GM12878 (cell line): ENCODE measurements around the gene UQCRC1. TPM values are rescaled to one million over a fixed set of nuclear protein-coding genes. Genes with fewer than 3 reads are reported as not detected.

Experiments
- BHLHE40 ChIP-seq, 2 experiments: fragments of 450-650 bp in 1 of 2; IDR thresholded peaks; 2 replicates each; pipeline ENCODE4 v1.6.1; 2011 to 2017; ENCODE audit warnings: low read depth in 2 of 2, borderline replicate concordance in 1 of 2, improper control_type of control experiment in 1 of 2, low read length in 1 of 2, mild to moderate bottlenecking in 1 of 2
- BRCA1 ChIP-seq: IDR thresholded peaks from 2 replicates; pipeline ENCODE4 v1.6.1; 2011; ENCODE audit warnings: low read depth, low read length, improper control_type of control experiment
- CBFB ChIP-seq: IDR thresholded peaks from 2 replicates; pipeline ENCODE4 v1.6.1; 2016; ENCODE audit warnings: antibody characterized with exemption, low read depth
- CHD2 ChIP-seq: IDR thresholded peaks from 2 replicates; pipeline ENCODE4 v1.6.1; 2011; ENCODE audit warnings: low read depth, low read length, improper control_type of control experiment, borderline replicate concordance
- CHD4 ChIP-seq: fragments of 200-600 bp; sonication (generic); IDR thresholded peaks from 2 replicates; pipeline ENCODE4 v1.6.1; 2016; ENCODE audit warnings: mild to moderate bottlenecking
- HDGF ChIP-seq: fragments of 450-650 bp; IDR thresholded peaks from 2 replicates; pipeline ENCODE4 v1.6.1; 2016; ENCODE audit warnings: antibody characterized with exemption
- NFIC ChIP-seq: IDR thresholded peaks from 2 replicates; pipeline ENCODE4 v1.6.1; 2012; ENCODE audit warnings: low read depth, mild to moderate bottlenecking, inconsistent platforms, low read length, moderate library complexity
- NFXL1 ChIP-seq: fragments of 450-650 bp; IDR thresholded peaks from 2 replicates; pipeline ENCODE4 v1.6.1; 2017; ENCODE audit warnings: antibody characterized with exemption, mild to moderate bottlenecking, borderline replicate concordance
- NRF1 ChIP-seq: conservative IDR thresholded peaks from 2 replicates; pipeline ENCODE4 v1.6.1; 2011; ENCODE audit warnings: mild to moderate bottlenecking, low read depth, low read length, improper control_type of control experiment
- RBBP5 ChIP-seq: fragments of 200-600 bp; sonication (generic); conservative IDR thresholded peaks from 2 replicates; pipeline ENCODE4 v1.6.1; 2016
- RFX5 ChIP-seq: IDR thresholded peaks from 2 replicates; pipeline ENCODE4 v1.6.1; 2011; ENCODE audit warnings: low read depth, low read length, improper control_type of control experiment
- RUNX3 ChIP-seq: IDR thresholded peaks from 2 replicates; pipeline ENCODE4 v1.6.1; 2012; ENCODE audit warnings: low read length, inconsistent platforms
- SMAD1 ChIP-seq: fragments of 450-650 bp; IDR thresholded peaks from 2 replicates; pipeline ENCODE4 v1.6.1; 2018; ENCODE audit warnings: mild to moderate bottlenecking, low read depth; ENCODE audit not compliant: partially characterized antibody
- STAT3 ChIP-seq: IDR thresholded peaks from 2 replicates; pipeline ENCODE4 v1.6.1; 2011; ENCODE audit warnings: low read depth, low read length, improper control_type of control experiment
- YY1 ChIP-seq: IDR thresholded peaks from 2 replicates; pipeline ENCODE4 v1.6.1; 2011; ENCODE audit warnings: low read depth, mild to moderate bottlenecking, low read length
- ZZZ3 ChIP-seq: IDR thresholded peaks from 2 replicates; pipeline ENCODE4 v1.6.1; 2011; ENCODE audit warnings: low read depth; ENCODE audit not compliant: control insufficient read depth, insufficient read length
- polyA plus RNA-seq, 11 experiments: library from polyadenylated mRNA; depleted of rRNA in 4 of 11; unstranded in 6 of 11; stranded (reverse) in 5 of 11; fragments of >200 nt; fragmentation: Nextera tagmentation in 4 of 11; fragmentation: Illumina TruSeq in 1 of 11; extraction: Ambion mirVana in 4 of 11; extraction: Trizol in 1 of 11; gene quantifications; 1 replicate in 1 of 11; 2 replicates in 10 of 11; pipeline versions ENCODE4 v1.2.1 to v1.2.3, GENCODE V29; 2011 to 2016; ENCODE audit warnings: inconsistent platforms in 2 of 11, missing spikeins in 2 of 11, low read depth in 1 of 11
- total RNA-seq, 4 experiments: library from RNA; depleted of rRNA in 3 of 4; stranded (reverse); fragments of >200 nt in 3 of 4; fragmentation: Illumina TruSeq in 1 of 4; extraction: Trizol in 1 of 4; gene quantifications; 2 replicates each; pipeline versions ENCODE4 v1.2.1 to v1.2.3, GENCODE V29; 2013 to 2021
- TF ChIP-seq, protein P1 (sequence below), 3 experiments: IDR thresholded peaks in 2 of 3; conservative IDR thresholded peaks in 1 of 3; 2 replicates each; pipeline ENCODE4 v1.5.1; 2011; ENCODE audit warnings: low read depth in 3 of 3, low read length in 3 of 3, mild to moderate bottlenecking in 3 of 3, control low read depth in 2 of 3, moderate library complexity in 2 of 3, inconsistent platforms in 1 of 3, mixed read lengths in 1 of 3; ENCODE audit not compliant: control insufficient read depth in 2 of 3, insufficient read depth in 1 of 3; ENCODE audit errors: extremely low read depth in 1 of 3
- TF ChIP-seq, protein P2 (sequence below): fragments of 450-650 bp; conservative IDR thresholded peaks from 2 replicates; pipeline ENCODE4 v1.6.1; 2017; ENCODE audit warnings: mild to moderate bottlenecking, moderate library complexity
- TF ChIP-seq, protein P3 (sequence below): fragments of 150-350 bp; IDR thresholded peaks from 2 replicates; pipeline ENCODE4 v1.6.1; 2014; ENCODE audit warnings: mild to moderate bottlenecking, low read depth, low read length
- TF ChIP-seq, protein P4 (sequence below): fragments of 150-350 bp; IDR thresholded peaks from 2 replicates; pipeline ENCODE4 v1.6.1; 2016; ENCODE audit warnings: low read depth, low read length

The UQCRC1 gene
- total and polyA plus RNA-seq, 10 of the 15 experiments (the other 5 are each of a cell fraction or from before 2014, with no cell fraction given) = 116 to 426 (median 228) TPM

DNA sequence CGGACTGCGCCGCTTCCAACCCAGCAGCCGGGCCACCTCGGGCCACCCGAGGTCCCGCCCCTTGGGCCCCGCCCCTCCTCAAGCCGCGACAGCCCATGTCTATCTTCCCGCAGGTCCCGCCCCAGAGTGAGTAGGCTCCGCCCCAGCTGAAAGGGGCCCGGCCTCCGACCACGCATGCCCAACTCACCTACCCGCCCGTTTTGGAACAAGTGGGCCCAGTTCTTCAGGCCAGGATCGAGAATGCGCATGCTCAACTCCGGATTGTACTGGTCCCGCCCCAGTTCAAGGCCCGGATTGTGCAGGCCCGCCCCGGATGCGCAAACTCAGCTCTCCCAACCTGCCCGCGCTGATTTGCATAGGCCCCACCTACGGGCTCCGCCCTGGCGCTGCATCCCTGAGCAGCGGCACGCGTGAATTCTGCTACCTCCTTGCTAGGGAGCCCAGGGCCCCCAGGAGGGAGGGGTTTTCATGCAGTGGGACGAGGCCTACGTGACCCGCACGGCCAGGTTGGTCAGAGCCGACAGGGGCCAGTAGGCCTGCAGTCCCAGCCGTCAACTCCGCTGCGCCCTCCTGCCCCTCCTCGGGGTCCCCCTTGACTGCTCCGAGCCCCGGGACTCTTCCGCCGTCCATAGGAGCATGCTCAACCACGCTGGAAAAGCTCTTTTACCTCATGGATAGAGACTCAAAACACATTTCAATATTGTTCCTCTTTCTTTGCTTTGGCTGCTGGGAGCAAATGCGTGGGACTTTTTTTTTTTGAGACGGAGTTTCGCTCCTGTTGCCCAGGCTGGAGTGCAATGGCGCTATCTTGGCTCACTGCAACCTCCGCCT lies 52.4 kb downstream of the UQCRC1 start, which contains the start of gene PFKFB4 (continued):
- TF ChIP-seq, protein P1, sequence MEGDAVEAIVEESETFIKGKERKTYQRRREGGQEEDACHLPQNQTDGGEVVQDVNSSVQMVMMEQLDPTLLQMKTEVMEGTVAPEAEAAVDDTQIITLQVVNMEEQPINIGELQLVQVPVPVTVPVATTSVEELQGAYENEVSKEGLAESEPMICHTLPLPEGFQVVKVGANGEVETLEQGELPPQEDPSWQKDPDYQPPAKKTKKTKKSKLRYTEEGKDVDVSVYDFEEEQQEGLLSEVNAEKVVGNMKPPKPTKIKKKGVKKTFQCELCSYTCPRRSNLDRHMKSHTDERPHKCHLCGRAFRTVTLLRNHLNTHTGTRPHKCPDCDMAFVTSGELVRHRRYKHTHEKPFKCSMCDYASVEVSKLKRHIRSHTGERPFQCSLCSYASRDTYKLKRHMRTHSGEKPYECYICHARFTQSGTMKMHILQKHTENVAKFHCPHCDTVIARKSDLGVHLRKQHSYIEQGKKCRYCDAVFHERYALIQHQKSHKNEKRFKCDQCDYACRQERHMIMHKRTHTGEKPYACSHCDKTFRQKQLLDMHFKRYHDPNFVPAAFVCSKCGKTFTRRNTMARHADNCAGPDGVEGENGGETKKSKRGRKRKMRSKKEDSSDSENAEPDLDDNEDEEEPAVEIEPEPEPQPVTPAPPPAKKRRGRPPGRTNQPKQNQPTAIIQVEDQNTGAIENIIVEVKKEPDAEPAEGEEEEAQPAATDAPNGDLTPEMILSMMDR (IDR thresholded peaks at IDR 0.05 in 2 of 3, conservative IDR thresholded peaks at IDR 0.05 in 1 of 3; ENCODE audit: control insufficient read depth in 2 of 3, extremely low read depth in 1 of 3, insufficient read depth in 1 of 3, low read depth in 3 of 3, low read length in 3 of 3) = peak in 1 of 3 experiments; percentile 11; a peak in 2 of 6 replicates
- TF ChIP-seq NRF1 (peak; percentile 96), RUNX3 (no peak), BRCA1 (no peak), CHD2 (peak; percentile 59; the same call in 1 of the 2 replicates), RFX5 (no peak), BHLHE40 (IDR thresholded peaks at IDR 0.05; ENCODE audit: borderline replicate concordance in 1 of 2, low read depth in 2 of 2, low read length in 1 of 2) (peak; percentile 97 to 99), RBBP5 (no peak), HDGF (peak; percentile 88), ZZZ3 (no peak), NFIC (no peak), STAT3 (no peak), CBFB (no peak), YY1 (0 out of 2 replicates have a peak, but pooled peaks have one; percentile 2), SMAD1 (no peak), NFXL1 (no peak), CHD4 (no peak)
- TF ChIP-seq, protein P2, sequence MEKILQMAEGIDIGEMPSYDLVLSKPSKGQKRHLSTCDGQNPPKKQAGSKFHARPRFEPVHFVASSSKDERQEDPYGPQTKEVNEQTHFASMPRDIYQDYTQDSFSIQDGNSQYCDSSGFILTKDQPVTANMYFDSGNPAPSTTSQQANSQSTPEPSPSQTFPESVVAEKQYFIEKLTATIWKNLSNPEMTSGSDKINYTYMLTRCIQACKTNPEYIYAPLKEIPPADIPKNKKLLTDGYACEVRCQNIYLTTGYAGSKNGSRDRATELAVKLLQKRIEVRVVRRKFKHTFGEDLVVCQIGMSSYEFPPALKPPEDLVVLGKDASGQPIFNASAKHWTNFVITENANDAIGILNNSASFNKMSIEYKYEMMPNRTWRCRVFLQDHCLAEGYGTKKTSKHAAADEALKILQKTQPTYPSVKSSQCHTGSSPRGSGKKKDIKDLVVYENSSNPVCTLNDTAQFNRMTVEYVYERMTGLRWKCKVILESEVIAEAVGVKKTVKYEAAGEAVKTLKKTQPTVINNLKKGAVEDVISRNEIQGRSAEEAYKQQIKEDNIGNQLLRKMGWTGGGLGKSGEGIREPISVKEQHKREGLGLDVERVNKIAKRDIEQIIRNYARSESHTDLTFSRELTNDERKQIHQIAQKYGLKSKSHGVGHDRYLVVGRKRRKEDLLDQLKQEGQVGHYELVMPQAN = peak; percentile 75
- TF ChIP-seq, protein P3, sequence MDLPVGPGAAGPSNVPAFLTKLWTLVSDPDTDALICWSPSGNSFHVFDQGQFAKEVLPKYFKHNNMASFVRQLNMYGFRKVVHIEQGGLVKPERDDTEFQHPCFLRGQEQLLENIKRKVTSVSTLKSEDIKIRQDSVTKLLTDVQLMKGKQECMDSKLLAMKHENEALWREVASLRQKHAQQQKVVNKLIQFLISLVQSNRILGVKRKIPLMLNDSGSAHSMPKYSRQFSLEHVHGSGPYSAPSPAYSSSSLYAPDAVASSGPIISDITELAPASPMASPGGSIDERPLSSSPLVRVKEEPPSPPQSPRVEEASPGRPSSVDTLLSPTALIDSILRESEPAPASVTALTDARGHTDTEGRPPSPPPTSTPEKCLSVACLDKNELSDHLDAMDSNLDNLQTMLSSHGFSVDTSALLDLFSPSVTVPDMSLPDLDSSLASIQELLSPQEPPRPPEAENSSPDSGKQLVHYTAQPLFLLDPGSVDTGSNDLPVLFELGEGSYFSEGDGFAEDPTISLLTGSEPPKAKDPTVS = no peak
- TF ChIP-seq, protein P4, sequence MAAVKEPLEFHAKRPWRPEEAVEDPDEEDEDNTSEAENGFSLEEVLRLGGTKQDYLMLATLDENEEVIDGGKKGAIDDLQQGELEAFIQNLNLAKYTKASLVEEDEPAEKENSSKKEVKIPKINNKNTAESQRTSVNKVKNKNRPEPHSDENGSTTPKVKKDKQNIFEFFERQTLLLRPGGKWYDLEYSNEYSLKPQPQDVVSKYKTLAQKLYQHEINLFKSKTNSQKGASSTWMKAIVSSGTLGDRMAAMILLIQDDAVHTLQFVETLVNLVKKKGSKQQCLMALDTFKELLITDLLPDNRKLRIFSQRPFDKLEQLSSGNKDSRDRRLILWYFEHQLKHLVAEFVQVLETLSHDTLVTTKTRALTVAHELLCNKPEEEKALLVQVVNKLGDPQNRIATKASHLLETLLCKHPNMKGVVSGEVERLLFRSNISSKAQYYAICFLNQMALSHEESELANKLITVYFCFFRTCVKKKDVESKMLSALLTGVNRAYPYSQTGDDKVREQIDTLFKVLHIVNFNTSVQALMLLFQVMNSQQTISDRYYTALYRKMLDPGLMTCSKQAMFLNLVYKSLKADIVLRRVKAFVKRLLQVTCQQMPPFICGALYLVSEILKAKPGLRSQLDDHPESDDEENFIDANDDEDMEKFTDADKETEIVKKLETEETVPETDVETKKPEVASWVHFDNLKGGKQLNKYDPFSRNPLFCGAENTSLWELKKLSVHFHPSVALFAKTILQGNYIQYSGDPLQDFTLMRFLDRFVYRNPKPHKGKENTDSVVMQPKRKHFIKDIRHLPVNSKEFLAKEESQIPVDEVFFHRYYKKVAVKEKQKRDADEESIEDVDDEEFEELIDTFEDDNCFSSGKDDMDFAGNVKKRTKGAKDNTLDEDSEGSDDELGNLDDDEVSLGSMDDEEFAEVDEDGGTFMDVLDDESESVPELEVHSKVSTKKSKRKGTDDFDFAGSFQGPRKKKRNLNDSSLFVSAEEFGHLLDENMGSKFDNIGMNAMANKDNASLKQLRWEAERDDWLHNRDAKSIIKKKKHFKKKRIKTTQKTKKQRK = no peak
